GM19463 (cell line): ENCODE data around the gene ZNF148.

Experiments used
- ATAC-seq: cut with Tn5 transposase; IDR thresholded peaks from one replicate; pipeline ENCODE4 v1.9.1; 2021; ENCODE audit warnings: mild to moderate bottlenecking, moderate library complexity; ENCODE audit not compliant: unreplicated experiment

ZNF148 gene

GRCh38 chr3:125334675-125335560 lies 40.2 kb downstream of the ZNF148 start:
- ATAC-seq, result no peak

GRCh38 chr3:125332504-125332903 lies 42.6 kb downstream of the ZNF148 start:
- no peak for ATAC-seq

- no peak for ATAC-seq
Measured at GRCh38 chr3:125331243-125331642, 43.9 kb downstream of the ZNF148 start.

- no peak for ATAC-seq
Measured at GRCh38 chr3:125326957-125327356, 48.2 kb downstream of the ZNF148 start.

GRCh38 chr3:125325746-125326145 lies 49.4 kb downstream of the ZNF148 start:
- ATAC-seq, result no peak

- ATAC-seq, result no peak
Measured at GRCh38 chr3:125324341-125324740, 50.8 kb downstream of the ZNF148 start.

- no peak for ATAC-seq
Measured at GRCh38 chr3:125322917-125323316, 52.2 kb downstream of the ZNF148 start.

- ATAC-seq, result no peak
Measured at GRCh38 chr3:125322166-125322565, 53.0 kb downstream of the ZNF148 start.

GRCh38 chr3:125319765-125320164 lies 55.4 kb downstream of the ZNF148 start:
- no peak for ATAC-seq

GRCh38 chr3:125318871-125319270 lies 56.3 kb downstream of the ZNF148 start:
- ATAC-seq, result no peak

GRCh38 chr3:125318167-125318865 lies 56.8 kb downstream of the ZNF148 start:
- no peak for ATAC-seq

GRCh38 chr3:125317761-125318160 lies 57.4 kb downstream of the ZNF148 start:
- ATAC-seq, result no peak

- ATAC-seq, result no peak
Measured at GRCh38 chr3:125316949-125317348, 58.2 kb downstream of the ZNF148 start.

GRCh38 chr3:125316246-125316645 lies 58.9 kb downstream of the ZNF148 start:
- no peak for ATAC-seq

GRCh38 chr3:125313060-125313635 lies 62.0 kb downstream of the ZNF148 start:
- no peak for ATAC-seq

- no peak for ATAC-seq
Measured at GRCh38 chr3:125310623-125311081, 64.5 kb downstream of the ZNF148 start.

GRCh38 chr3:125309476-125309875 lies 65.6 kb downstream of the ZNF148 start:
- no peak for ATAC-seq

GRCh38 chr3:125306620-125307019 lies 68.5 kb downstream of the ZNF148 start:
- no peak for ATAC-seq

- no peak for ATAC-seq
Measured at GRCh38 chr3:125302932-125303331, 72.2 kb downstream of the ZNF148 start.

GRCh38 chr3:125300416-125300815 lies 74.7 kb downstream of the ZNF148 start:
- no peak for ATAC-seq

- ATAC-seq, result no peak
Measured at GRCh38 chr3:125294411-125294810, 80.7 kb downstream of the ZNF148 start.

GRCh38 chr3:125292015-125292414 lies 83.1 kb downstream of the ZNF148 start:
- ATAC-seq, result no peak
